HepG2 (cell line): Measurements from ENCODE around the gene C10orf90.

Experiments used
- ARNT ChIP-seq: fragments of 450-650 bp; IDR thresholded peaks from 2 replicates; pipeline ENCODE4 v1.6.1; 2017
- CEBPB ChIP-seq: IDR thresholded peaks from 2 replicates; pipeline ENCODE4 v1.6.1; 2011; ENCODE audit warnings: low read depth, low read length, improper control_type of control experiment, borderline replicate concordance
- HOXA7 ChIP-seq: sonication (generic); formaldehyde crosslinking; IDR thresholded peaks from 2 replicates; pipeline ENCODE4 v1.8.1; 2022; ENCODE audit warnings: mild to moderate bottlenecking, missing genetic modification reagents, moderate library complexity
- KDM6A ChIP-seq: IDR thresholded peaks from 2 replicates; pipeline ENCODE4 v1.6.1; 2016; ENCODE audit warnings: low read depth
- POLR2AphosphoS5 ChIP-seq: IDR thresholded peaks from 2 replicates; pipeline ENCODE4 v1.6.1; 2012; ENCODE audit warnings: low read depth, low read length
- ZBTB7A ChIP-seq: sonication (generic); formaldehyde crosslinking; IDR thresholded peaks from 2 replicates; pipeline ENCODE4 v1.8.0; 2022; ENCODE audit warnings: mild to moderate bottlenecking, missing genetic modification reagents
- TF ChIP-seq, protein P1 (sequence below): sonication (generic); formaldehyde crosslinking; conservative IDR thresholded peaks from 2 replicates; pipeline ENCODE4 v1.8.1; 2023; ENCODE audit warnings: missing genetic modification reagents

DNA sequence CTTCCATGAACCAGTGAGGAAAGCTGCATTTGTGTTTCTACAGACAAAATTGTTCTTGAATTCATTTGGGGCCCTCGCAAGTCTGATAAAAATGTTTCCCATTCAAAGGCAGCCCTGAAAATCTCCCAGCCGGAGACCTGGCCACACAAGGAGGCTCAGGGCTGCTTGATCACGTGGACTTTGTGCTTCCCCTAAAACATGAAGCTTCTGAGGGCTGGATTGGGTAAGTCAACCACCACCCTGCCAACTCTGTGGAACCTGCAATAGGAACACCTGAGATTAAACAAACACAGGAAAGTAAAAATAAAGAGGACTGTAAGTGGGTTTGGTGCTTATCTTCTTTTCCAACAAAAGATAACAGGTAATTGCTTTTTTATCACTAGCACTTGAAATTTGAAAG is 133.8 kb downstream of the C10orf90 start:
- TF ChIP-seq, protein P1, sequence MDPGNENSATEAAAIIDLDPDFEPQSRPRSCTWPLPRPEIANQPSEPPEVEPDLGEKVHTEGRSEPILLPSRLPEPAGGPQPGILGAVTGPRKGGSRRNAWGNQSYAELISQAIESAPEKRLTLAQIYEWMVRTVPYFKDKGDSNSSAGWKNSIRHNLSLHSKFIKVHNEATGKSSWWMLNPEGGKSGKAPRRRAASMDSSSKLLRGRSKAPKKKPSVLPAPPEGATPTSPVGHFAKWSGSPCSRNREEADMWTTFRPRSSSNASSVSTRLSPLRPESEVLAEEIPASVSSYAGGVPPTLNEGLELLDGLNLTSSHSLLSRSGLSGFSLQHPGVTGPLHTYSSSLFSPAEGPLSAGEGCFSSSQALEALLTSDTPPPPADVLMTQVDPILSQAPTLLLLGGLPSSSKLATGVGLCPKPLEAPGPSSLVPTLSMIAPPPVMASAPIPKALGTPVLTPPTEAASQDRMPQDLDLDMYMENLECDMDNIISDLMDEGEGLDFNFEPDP (CRISPR knock-in tag): no peak
- TF ChIP-seq KDM6A: no peak
- no peak for TF ChIP-seq ARNT
- no peak for TF ChIP-seq HOXA7 (CRISPR knock-in tag)
- TF ChIP-seq ZBTB7A (CRISPR knock-in tag): no peak
- no peak for TF ChIP-seq CEBPB
- TF ChIP-seq POLR2AphosphoS5: no peak
